Measurements from ENCODE around the gene CDH26.

DNA sequence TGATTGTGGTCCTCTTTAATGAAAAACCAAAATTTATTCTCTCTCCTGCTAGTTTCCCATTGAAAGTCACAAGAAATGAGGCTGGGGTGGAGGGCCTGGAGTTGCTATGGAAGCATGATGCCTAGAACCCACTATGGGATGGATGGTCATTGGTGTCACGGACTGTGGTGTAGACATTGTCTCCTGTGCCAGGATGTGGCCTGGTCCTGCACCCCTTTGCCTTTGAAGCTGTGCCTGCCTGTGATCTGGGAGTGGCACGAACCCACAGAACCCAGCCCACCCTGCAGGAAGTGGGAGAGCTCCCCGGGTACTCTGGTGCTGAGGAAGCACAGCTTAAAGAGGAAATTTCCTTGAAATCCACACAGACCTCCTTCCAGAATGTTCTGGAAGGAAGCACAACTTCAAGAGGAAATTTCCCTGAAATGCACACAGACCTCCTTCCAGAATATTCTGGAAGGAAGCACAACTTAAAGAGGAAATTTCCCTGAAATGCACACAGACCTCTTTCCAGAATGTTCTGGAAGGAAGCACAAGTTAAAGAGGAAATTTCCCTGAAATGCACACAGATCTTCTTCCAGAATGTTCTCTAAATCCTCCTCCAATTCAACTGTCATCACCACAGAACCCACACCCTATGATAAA lies 105.6 kb downstream of the CDH26 start:
- TF ChIP-seq, protein P1, sequence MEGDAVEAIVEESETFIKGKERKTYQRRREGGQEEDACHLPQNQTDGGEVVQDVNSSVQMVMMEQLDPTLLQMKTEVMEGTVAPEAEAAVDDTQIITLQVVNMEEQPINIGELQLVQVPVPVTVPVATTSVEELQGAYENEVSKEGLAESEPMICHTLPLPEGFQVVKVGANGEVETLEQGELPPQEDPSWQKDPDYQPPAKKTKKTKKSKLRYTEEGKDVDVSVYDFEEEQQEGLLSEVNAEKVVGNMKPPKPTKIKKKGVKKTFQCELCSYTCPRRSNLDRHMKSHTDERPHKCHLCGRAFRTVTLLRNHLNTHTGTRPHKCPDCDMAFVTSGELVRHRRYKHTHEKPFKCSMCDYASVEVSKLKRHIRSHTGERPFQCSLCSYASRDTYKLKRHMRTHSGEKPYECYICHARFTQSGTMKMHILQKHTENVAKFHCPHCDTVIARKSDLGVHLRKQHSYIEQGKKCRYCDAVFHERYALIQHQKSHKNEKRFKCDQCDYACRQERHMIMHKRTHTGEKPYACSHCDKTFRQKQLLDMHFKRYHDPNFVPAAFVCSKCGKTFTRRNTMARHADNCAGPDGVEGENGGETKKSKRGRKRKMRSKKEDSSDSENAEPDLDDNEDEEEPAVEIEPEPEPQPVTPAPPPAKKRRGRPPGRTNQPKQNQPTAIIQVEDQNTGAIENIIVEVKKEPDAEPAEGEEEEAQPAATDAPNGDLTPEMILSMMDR (IDR thresholded peaks at IDR 0.05), result no peak
- TF ChIP-seq POLR2A (IDR thresholded peaks at IDR 0.05), result no peak

Measured in uterus (tissue), 2 donors.